CD4-positive, alpha-beta T cell treated with Interleukin-6 at 100 ng/mL for 8 hours (primary cell): ENCODE results near the gene TRIP12.

ENCODE experiments used
- DNase-seq: peaks from one replicate; pipeline ENCODE4 v3.0.0-alpha.2; 2020; ENCODE audit warnings: mixed read lengths, low spot score

Gene TRIP12

DNA sequence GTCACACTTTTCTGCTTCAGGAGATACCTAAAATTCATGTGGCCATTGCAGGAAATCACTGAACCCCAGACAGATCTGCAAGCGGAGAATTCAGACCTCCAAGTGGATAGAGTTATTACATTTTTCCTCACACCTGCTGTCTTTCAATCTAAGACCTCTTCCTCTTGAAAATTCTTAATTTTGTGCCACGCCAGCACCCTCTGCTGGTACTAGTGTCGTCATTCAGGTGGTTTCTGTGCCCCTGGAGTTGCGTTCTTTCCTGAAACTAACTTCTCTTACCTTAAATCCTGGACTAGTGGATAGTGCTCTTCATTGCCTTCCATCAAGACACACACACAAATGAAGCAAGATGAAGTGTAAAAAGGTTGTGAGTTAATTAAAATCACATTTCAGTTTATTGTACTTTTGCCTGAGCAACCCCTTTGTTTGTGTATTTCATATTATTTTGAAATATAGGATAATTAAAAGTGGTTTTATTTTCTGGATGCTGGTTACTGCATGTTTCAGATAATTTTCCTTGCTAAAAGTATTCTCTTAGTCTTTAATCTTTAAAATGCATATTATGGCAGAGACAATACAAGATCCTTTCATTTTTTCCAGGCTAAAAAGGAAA, 205.8 kb downstream of the TRIP12 start:
- DNase-seq: no peak

DNA sequence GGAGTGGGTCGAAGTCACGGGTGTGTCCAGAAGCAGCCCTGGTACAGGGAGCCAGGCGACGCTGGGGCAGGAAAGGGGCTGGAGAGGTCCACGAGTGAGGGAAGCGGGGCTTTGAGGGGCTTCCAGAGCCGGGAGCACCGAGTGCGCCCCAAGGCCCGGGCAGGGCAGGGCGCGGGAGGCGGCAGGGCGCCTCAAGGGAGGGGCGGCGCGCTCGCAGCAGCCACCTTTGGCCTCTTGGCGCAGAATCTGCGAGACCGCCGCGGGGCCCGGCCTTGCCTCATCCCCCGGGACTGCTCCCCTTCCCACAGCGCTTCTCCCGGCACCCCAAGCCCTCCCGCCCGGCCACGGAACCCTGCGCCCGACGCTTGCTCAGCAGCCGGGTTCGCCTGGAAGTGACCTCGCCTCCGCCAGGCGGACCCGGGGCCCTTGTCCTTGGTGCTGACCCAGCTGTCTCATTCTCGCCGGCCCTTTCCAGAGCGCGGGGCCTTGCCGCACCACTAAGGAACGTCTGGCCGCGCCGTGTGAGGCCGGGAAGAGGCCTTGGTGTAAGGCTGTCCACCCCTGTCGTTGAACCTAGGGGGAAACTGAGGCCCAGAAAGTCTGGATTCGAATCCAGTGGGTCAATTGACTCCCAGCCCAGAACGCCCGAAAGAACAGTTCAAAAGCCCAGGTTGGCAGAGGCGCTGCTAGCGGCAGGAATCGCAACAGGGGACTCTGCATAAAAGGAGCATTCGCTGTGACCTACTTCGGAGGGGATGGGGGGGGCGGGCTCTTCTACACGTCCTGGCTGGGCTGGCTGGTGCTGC, 206.9 kb downstream of the TRIP12 start:
- no peak for DNase-seq

DNA sequence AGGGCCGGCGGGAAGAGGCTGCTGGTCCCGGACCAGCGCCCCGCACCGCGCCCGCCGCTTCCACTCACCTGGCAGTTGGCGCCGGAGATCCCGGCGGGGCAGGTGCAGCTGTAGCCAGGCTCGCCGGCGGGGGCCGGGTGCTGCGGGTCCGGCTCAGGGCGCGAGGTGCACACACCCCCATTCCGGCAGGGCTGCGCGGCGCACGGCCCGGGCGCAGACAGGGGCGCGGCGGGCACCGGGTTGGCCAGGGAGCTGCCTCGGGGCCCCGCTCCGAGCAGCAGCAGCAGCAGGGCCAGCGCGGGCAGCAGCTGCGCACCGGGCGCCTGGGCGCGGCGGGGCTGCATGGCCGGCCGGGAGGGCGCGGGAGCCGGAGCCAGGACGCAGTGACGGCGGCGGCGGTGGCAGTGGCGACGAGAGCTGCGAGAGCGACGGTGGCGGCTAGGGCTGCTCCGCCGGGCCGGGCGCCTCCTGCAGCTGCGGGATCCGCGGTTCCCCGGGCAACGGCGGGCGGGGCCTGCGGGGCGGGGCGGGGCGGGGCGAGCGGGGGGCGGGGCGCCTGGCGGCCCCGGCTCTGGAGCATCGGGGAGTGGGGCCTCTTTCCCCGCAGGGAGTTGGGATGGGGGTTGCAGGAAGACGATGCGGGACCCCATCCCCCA, 207.6 kb downstream of the TRIP12 start, which contains the start of gene DNER:
Gene DNER, minus strand, starts transcription at position 476 of the 656 bp plus-strand sequence. Its CDS starts 132 bp downstream, at position 344.
- DNase-seq: peak; percentile 8
